K562 treated with DMSO at 1 percent for 4 hours (cell line): ENCODE data around the gene USHBP1. TPM values are rescaled to one million over a fixed set of nuclear protein-coding genes. Genes with fewer than 3 reads are reported as not detected.

Source experiments
- total RNA-seq: library from RNA; unstranded; fragments of 300-600 nt; gene quantifications from 2 replicates; pipeline ENCODE4 v1.2.3, GENCODE V29; 2022; ENCODE audit not compliant: insufficient read depth

USHBP1 gene
- total RNA-seq: not detected in 2 replicates

GRCh38 chr19:17264641-17264979 lies at the start of gene USHBP1:
Gene USHBP1 (minus strand): TSS chr19:17264745. CDS start chr19:17264299, 446 bp downstream.

GRCh38 chr19:17309198-17309964 lies 44.8 kb upstream of the USHBP1 start, which contains the start of gene DDA1:
Gene DDA1 (plus strand): TSS chr19:17309563. CDS start chr19:17309655, 92 bp downstream.

GRCh38 chr19:17305517-17306284 lies 41.2 kb upstream of the USHBP1 start, which contains the start of gene MRPL34:
Gene MRPL34 (plus strand): TSS chr19:17305872. CDS start chr19:17305893, 21 bp downstream.

GRCh38 chr19:17303167-17303939 lies 38.8 kb upstream of the USHBP1 start, which contains the start of gene ABHD8:
Gene ABHD8 (minus strand): TSS chr19:17303425. CDS start chr19:17301616, 1,809 bp downstream.

GRCh38 chr19:17281391-17282304 lies 17.1 kb upstream of the USHBP1 start, which contains the start of gene ANKLE1:
Gene ANKLE1 (plus strand): TSS chr19:17281901. CDS start chr19:17281921, 20 bp downstream.

GRCh38 chr19:17266975-17267788 lies 2.6 kb upstream of the USHBP1 start, which contains the start of gene BABAM1:
Gene BABAM1 (plus strand): TSS chr19:17267443. CDS start chr19:17268807, 1,364 bp downstream.

GRCh38 chr19:17245535-17245984 lies 19.0 kb downstream of the USHBP1 start, which contains the start of gene NR2F6:
Gene NR2F6 (minus strand): TSS chr19:17245919. CDS start chr19:17245220, 699 bp downstream.

GRCh38 chr19:17226002-17226933 lies 38.3 kb downstream of the USHBP1 start, which contains the start of gene OCEL1:
Gene OCEL1 (plus strand): TSS chr19:17226226. CDS start chr19:17226248, 22 bp downstream.

GRCh38 chr19:17215127-17215971 lies 49.2 kb downstream of the USHBP1 start, which contains the start of gene USE1:
Gene USE1 (plus strand): TSS chr19:17215357. CDS start chr19:17215406, 49 bp downstream.

Other genes with a start within 250 kb of the USHBP1 start
- 1.4 and 1.8 TPM in 2 replicates for gene CPAMD8, start 237.9 kb downstream of the USHBP1 start, total RNA-seq
- gene HAUS8, start 189.3 kb downstream of the USHBP1 start, total RNA-seq: 24.9 and 28.3 TPM in 2 replicates
- gene MYO9B, start 189.0 kb downstream of the USHBP1 start, total RNA-seq: 69.4 and 79.7 TPM in 2 replicates
- 39.2 and 46.9 TPM in 2 replicates for gene USE1, start 49.4 kb downstream of the USHBP1 start, total RNA-seq
- 60.4 and 70.3 TPM in 2 replicates for gene OCEL1, start 38.5 kb downstream of the USHBP1 start, total RNA-seq
- gene NR2F6, start 18.8 kb downstream of the USHBP1 start, total RNA-seq: 129 and 155 TPM in 2 replicates
- gene BABAM1, start 2.7 kb upstream of the USHBP1 start, total RNA-seq: 90.0 and 120 TPM in 2 replicates
- gene ANKLE1, start 17.2 kb upstream of the USHBP1 start, total RNA-seq: 2.9 and 4.2 TPM in 2 replicates
- gene ABHD8, start 38.7 kb upstream of the USHBP1 start, total RNA-seq: 28.5 and 38.4 TPM in 2 replicates
- gene MRPL34, start 41.1 kb upstream of the USHBP1 start, total RNA-seq: 106 and 115 TPM in 2 replicates
- gene DDA1, start 44.8 kb upstream of the USHBP1 start, total RNA-seq: 48.4 and 62.2 TPM in 2 replicates
- 7.5 and 12.0 TPM in 2 replicates for gene ANO8, start 70.1 kb upstream of the USHBP1 start, total RNA-seq
- gene GTPBP3, start 72.8 kb upstream of the USHBP1 start, total RNA-seq: 58.9 and 72.2 TPM in 2 replicates
- 1.4 TPM in 1 of 2 replicates, not detected in the other for gene PLVAP, start 112.6 kb upstream of the USHBP1 start, total RNA-seq
- gene CCDC194, start 129.5 kb upstream of the USHBP1 start, total RNA-seq: 1.3 TPM in 1 of 2 replicates, not detected in the other
- gene BST2, start 140.9 kb upstream of the USHBP1 start, total RNA-seq: 559 and 568 TPM in 2 replicates
- 75.4 and 81.5 TPM in 2 replicates for gene MVB12A, start 155.3 kb upstream of the USHBP1 start, total RNA-seq
- gene TMEM221, start 183.9 kb upstream of the USHBP1 start, total RNA-seq: not detected in 2 replicates
- gene NXNL1, start 196.2 kb upstream of the USHBP1 start, total RNA-seq: not detected in 2 replicates
- gene SLC27A1, start 205.8 kb upstream of the USHBP1 start, total RNA-seq: 2.2 and 3.1 TPM in 2 replicates
- gene PGLS, start 246.9 kb upstream of the USHBP1 start, total RNA-seq: 171 and 183 TPM in 2 replicates